Activated gamma-delta T cell treated with anti-CD3 and anti-CD28 coated beads, Interleukin-2, amount 50 U/mL, for 16 hours (primary cell): ENCODE data around the gene GRIK3.

Experiments
- DNase-seq: peaks from one replicate; pipeline ENCODE4 v3.0.0-alpha.2; 2020; ENCODE audit warnings: low read depth

The GRIK3 gene

DNA sequence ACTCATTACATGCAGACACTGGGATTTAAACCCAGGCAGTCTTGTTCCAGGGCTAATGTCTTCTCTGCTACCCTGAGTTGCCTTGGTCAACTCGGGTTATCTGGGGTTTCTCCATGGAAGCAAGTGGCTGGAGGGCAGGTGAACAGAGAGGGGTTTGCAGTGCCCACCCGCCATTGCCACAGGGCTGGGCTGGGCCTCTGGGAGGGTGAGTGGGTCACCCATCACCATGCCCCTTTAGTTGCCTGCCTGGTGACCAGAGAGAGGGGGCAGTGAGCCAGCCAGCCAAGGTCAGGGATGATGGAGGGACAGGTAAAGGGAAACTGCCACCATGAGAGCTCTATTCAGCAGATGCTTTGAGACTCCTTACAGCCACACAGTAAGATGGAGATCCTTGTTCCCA is 53.2 kb downstream of the GRIK3 start:
- DNase-seq = no peak

DNA sequence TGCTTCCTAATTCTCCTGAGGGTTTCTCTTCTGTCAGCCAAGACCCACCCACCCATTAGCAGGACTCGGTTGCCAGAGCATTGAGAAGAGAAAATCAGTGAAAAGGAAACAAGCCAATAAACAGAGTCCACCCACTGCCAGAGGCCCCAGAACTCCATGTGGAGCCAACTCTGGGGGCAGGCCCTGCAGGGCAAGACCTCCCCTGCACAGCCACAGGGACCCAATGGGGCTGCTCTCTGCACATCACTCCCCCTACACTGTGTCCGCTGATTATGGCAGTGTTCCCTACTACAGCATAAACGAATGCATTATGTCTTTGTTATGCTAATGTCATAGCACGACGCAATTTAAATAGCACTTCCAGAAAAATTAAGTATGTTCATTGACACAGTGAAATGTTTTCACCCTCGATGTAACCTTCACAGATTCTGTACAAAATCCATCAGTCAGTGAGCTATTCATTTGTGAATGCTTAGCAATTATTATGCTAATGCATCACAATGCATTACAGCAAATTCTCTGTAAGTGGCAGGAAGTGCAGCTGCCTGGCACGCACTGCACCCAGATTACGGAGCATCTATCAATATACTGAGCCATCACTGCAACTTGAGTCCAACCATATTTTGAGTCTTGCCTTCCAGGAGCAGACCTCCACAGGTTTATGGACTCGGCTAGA is 56.4 kb downstream of the GRIK3 start:
- no peak for DNase-seq

DNA sequence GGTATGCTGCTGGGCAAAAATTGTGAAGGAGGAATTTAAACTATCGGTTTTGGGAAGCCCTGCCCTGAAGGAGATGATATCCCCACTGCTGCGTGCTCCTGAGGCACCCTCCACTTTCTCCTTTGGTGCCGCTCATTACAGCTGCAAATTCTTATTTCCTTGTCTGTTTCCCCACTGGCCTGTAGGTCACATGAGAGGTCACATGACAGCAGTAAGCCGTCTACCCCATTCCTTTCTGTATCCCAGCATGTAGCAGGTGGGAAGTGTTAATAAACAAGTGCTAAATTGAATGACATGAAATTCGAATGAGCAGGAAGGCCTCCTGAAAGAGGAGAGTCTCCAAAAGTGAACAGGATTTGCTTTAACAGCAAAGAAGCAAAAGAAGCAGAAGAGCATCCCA is 58.7 kb downstream of the GRIK3 start:
- no peak for DNase-seq

DNA sequence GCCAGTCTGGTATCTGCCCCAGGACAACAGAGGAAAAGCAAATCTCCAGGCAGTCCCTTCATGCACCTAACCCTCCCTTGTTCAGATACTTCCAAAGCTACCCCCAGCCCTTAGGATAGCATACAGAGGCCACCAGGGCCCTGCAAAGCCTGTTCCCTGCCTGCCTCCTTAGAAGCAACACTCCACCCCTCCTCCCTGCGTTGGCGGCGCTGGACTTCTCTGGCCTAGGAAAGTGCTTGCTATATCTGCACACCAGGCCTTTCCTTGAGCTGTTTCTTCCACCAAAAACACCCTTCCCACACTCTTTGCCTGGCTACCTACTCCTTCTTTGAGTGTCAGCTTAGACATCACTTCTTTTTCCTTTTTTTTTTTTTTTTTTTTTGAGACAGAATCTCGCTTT is 61.3 kb downstream of the GRIK3 start:
- DNase-seq = no peak

- no peak for DNase-seq
Observed at GRCh38 chr1:36971852-36972618, 62.3 kb downstream of the GRIK3 start.

- no peak for DNase-seq
Observed at GRCh38 chr1:36968730-36969129, 65.6 kb downstream of the GRIK3 start.

DNA sequence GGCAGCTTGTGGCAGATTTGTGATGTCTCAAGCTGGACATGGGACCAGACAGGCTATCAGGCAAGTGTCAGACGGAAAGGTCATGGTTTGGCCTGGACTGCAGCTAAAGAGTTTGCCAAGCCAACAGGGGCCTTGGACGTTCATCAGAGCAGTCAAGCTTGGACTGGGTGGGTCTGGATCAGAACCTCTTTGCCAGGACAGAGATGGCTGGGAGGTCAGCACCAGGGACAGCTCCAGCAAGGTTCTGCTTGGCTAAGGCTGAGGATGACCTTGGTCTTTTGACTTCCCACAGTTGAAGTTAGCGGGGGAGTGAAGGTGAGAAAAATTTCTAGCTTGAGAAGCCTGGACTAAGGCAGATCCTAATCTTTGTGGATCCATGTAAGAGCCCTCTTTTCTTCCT is 68.1 kb downstream of the GRIK3 start:
- no peak for DNase-seq

DNA sequence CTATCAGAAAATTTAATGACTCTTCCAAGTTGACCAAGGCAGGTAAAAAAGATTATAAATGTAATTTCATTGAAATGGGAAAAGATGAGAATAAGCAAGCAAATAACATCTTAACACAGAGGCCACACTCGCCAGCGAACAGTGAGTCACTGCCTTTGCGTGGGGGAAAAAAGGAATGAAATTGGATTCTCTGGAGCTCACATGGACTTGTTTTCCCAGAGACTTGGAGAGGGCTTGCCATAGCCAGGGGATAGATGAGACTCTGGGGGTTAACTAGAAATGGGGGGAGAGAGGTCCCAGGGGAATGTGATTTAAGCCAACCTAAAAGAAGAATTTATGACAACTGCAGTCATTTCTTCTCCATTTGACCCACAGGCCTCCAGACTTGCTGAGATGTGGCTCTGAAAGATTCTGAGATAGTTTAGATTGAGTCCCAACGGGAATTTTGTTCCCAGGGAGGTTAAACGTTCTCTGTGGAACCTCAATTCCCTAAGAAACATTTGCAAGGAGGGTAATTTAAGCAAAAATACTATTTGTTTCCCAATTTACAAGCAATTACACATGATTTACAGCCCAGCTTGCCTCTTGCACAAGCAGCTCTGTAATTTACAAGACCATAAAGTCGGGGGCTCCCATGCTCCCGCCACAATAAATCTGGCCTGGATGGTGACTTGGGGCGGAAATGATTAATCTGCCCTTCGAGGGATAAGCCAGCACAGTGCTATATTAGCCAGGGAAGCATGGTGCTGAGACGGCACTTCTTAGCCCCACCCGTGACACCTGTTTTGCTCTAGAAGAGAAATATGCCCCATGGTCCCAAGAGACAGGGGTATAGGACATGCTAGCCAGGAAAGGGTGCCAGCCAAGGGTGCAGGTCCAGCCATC is 68.8 kb downstream of the GRIK3 start:
- DNase-seq = no peak

DNA sequence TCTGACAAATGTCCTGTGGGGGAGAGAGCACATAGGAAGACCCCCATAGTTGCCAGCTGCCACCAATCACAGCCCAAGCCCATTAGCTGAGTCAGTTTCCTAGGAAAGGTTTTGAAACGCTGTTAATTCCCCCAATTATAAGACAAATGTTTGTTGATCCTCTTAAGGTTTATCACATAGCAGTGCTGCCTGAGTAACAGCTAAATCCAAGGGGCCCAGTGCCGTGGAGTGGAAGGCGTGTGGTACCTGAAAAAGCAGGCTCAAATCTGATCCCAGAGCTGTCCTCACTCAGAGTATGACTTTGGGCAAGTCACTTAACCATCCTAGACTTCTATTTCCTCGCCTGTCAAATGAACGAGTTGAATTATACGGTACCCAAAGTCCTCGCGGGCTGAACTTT is 69.5 kb downstream of the GRIK3 start:
- DNase-seq = no peak

DNA sequence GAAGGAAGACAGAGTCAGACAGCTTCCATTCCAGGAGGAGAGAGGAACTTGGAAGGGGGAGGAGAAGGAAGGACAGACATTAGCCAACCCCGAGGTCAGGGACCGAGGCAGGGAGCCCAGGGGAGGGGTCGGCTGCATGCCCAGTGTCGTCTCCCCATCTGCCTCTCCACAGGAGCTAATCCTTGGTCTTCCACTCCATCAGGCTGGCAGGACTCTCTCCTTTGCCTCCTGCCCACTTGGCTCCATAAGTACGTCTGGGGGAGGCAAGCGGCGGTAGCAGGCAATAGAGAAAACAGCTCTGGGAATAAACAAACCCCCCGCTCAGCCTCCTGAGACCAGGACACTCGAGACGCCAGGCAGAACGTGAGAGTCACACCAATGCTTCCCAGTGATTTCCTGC is 71.3 kb downstream of the GRIK3 start:
- no peak for DNase-seq

DNA sequence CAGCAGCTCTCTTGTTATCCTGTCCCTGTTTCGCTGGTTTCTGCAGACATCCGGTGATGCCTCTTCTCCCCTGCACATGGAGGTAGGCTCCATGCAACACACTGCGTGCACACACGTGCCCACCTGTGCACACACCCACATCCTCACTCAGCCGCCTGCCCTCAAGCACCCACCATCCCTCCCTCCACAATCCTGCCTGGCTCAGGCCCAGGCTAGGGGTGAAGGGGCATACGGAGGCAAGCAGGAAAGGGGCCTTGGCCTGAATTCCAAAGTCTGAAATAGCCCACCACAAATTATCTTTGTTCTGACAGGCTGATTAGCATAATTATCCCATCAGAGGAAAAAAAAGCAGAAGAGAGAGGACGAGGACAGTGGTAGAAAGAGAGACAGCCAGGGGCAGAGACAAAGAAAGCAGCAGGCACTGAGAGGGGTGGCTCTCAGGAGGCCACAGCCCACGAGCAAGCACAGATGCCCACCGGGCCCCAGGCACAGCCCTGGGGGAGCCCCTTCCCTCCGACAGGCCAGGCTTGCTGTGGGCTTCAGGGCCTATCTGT is 73.2 kb downstream of the GRIK3 start:
- DNase-seq = no peak

GRCh38 chr1:36956570-36956969 is 77.7 kb downstream of the GRIK3 start:
- DNase-seq = no peak

GRCh38 chr1:36955016-36955415 is 79.3 kb downstream of the GRIK3 start:
- no peak for DNase-seq

DNA sequence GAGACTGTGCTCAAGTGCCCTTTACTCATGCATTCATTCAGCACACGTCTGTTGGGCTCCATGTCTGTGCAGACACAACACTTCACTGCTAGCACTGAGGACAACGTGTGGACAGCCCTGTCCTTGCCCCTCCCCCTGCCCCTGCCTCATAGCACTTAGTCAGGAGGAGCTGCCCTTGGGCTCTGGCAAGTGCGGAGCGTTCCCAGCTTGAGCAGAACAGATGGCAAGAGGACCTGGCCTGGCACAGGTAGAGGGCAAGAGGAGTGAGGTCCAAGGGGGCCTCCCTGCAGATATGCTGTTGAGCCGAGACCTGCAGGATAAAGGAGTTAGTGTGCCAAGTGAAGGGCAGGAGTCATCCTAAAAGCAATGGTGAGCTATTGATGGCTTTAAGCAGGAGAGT is 81.3 kb downstream of the GRIK3 start:
- no peak for DNase-seq

GRCh38 chr1:36951761-36952160 is 82.6 kb downstream of the GRIK3 start:
- no peak for DNase-seq

- no peak for DNase-seq
Observed at GRCh38 chr1:36951292-36951750, 83.0 kb downstream of the GRIK3 start.

DNA sequence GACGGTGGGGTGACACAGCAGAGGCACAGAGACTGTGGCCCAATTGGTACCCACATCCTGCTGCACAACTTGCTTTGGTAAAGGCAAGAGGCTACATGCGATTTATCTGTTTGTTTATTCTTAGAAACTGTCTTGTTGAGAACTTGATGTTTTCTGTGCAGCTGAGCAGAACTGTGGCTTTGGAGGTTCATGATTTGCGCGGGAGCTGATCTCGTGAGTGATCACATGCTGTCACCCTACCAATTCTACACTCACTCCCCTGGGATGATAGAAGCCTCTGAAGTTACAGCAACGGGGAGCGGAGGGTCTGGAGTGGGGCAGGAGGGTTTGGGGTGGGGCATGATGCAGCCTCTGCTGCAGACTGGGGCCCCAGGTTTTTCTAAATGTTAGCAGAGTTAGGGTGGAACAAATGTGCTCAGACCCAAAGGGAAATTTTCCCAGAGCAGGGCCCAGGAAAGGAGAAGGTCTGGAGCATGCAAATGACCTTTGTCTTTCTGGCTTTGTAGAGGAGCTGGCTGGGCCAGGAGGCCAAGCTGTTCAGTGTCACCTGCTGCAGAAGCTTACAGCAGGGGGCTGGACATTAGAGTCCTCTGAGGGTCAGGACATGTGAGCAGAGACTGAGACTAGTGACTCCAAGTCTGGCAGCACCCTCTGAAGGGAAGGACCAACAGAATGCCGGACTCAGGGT is 83.6 kb downstream of the GRIK3 start:
- DNase-seq = no peak

GRCh38 chr1:36948606-36949005 is 85.7 kb downstream of the GRIK3 start:
- no peak for DNase-seq

- no peak for DNase-seq
Observed at GRCh38 chr1:36948147-36948546, 86.2 kb downstream of the GRIK3 start.

DNA sequence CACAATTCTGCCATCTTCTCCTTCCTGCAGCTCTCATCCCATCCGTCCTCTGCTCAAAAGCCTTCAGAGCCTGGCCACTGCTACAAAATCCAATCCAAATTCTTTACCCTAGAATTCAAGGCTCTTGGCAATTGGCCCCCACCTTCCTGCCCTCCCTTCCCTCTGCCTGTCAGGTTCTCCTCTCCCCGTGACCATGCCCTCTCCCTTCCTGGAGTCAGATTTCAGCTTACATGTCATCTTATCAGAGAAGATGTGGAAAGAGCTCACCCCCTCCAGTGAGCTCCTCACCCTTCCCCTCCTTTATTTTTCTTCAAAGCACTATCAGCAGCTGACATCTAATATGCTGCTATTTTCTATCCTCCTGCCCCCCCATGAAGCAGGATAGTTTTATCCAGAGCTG is 86.9 kb downstream of the GRIK3 start:
- DNase-seq = no peak

DNA sequence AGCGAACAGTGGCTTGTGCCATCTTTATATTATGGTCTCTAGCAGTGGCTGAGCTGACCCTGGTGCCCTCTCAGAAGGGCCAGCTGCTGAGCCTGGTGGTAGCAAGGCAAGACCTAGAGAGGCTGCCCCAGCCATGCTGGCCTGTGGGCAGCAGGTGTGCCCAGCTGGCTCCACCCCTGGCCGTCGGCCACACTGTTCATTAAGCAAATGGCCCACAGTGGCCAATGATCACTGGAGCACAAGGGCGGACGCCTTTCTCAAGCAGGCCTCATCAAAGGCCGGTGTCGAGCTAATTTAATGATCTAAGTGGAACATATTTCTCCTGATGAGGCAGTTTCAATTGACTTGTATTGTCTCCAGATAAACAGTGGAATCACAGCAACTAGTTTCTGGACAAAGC is 89.4 kb downstream of the GRIK3 start:
- no peak for DNase-seq

GRCh38 chr1:36942148-36942547 is 92.2 kb downstream of the GRIK3 start:
- no peak for DNase-seq
